Urothelium cell line (cell line): Measurements from ENCODE around the gene BRDT.
"Not testable (repeated sequence)": the region's sequence is repeated elsewhere in the genome, so short reads cannot be mapped to it uniquely, and the experiment has no call there.

Experiments used
- DNase-seq: peaks from one replicate; pipeline ENCODE4 v3.0.0; 2011; ENCODE audit warnings: low spot score, mixed read lengths
- FAIRE-seq: peaks from 2 replicates; lab custom pipeline; 2011; peaks lifted over from hg19 to GRCh38; lab: Jason Lieb, UNC

Gene BRDT

GRCh38 chr1:91981996-91982609 is 32.9 kb downstream of the BRDT start:
- FAIRE-seq: no peak
- DNase-seq: no peak

GRCh38 chr1:91993256-91993655 is 44.1 kb downstream of the BRDT start:
- DNase-seq: no peak
- no peak for FAIRE-seq

DNA sequence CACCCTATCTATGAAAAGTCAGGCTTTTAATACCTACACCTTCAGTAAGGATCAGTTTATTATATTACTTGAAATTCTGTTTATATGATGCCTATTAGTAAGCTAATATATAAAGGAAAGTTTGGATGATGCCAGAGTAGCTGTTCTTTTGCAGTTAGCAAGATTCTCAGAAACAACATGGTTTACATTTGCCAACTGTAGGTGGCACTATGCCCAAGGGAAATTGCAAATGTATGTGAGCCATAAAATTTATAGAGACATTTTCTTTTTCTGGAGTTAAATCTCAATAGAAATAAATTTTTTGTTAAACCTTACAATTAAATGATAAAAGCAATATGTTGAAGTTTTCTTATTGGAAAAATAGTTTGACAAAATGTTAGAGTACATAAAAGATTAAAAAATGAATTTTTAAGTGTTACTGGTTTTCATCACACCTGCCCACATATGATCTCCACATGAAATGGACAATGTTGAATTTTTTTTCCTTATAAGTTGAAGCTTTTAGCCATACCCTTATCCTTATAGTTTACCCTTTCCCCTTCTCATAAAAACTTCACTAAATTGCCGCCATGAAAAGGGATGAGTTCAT is 48.5 kb downstream of the BRDT start:
- DNase-seq (peak; percentile 28), FAIRE-seq (no peak)

DNA sequence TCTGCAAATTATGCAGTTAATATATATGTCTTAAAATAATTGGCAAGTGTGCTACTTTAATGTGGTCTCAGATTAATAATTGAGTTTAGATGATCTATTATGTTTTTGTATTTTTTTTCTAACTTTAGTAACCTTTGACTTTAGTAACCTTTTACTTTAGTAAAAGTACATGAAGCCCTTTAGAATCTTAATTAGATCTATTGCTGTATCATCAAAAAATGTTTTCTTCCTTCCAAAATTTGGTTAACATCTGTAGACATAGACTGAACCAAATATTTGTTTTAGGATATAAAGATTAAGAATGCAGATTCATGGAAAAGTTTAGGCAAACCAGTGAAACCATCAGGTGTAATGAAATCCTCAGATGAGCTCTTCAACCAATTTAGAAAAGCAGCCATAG is 54.9 kb downstream of the BRDT start:
- FAIRE-seq (no peak), DNase-seq (no peak)

DNA sequence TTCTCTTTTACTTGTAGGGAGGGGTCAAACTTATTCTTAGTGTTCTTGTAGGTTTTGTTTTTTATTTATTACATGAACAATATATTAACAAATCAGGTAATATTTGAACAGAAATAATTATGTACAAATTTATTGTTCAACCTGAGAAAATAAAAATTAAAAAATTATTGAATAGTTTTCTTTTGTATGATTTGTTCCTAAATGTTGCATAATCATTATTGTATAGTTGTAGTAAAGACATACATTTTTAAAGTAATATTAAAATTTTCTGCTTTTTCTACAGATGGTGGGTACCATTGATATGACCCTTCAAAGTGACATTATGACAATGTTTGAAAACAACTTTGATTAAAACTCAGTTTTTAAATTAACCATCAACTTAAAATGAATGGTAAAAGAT is 64.7 kb downstream of the BRDT start:
- FAIRE-seq (no peak), DNase-seq (no peak)

DNA sequence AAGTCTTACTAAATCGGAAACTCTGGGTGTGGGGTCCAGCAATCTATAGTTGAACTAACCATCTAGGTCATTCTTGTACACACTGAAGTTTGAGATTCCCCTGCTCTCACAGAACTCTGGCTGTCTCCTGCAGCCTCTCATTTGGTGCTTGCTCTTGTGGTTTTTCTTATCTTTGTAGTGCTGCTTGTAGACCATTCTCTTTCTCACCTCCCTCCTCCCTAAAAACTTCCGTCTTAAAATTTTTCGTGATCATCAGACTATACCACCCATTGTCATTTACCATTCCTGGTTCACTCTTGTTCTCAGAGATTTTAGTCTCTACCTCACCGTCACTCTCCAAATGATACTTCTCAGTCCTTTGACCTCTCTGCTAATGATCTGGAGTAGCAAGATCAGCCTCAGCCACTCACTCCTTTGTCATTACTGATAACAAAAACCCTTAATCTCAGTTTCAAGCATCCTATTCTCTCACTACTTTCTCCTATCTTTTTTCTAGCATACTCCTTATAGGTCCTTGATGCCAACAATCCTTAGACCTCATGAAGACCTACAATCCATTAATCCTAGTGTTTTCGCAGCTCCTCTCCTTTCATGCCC is 67.6 kb downstream of the BRDT start:
- DNase-seq (no peak), FAIRE-seq (no peak)

- FAIRE-seq (no peak), DNase-seq (no peak)
These were observed 68.5 kb downstream of the BRDT start for GRCh38 chr1:92017656-92018055.

DNA sequence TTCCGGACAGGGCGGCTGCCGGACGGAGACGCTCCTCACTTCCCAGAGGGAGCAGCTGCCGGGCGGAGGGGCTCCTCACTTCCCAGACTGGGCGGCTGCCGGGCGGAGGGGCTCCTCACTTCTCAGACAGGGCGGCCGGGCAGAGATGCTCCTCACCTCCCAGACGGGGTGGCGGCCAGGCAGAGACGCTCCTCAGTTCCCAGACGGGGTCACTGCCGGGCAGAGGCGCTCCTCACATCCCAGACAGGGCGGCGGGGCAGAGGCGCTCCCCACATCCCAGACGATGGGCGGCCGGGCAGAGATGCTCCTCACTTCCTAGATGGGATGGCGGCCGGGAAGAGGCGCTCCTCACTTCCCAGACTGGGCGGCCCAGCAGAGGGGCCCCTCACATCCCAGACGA is 76.8 kb downstream of the BRDT start:
- not testable (repeated sequence) for DNase-seq

DNA sequence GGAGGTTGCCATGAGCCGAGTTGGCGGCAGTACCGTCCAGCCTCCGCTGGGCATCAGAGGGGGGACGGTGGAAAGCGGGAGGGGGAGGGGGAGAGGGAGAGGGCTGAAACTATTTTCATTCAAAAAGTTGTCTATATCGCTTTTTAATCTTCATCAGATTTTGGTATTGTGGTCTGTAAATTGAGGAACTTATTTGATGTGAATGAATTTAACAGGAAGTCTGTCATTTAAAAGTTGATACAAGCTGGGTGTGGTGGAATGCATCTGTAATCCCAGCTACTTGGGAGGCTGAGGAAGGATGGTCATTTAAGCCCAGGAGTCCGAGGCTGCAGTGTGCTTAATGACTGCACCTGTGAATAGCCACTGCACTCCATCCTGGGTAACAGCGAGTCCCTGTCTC is 77.6 kb downstream of the BRDT start:
- DNase-seq (no peak), FAIRE-seq (no peak)

More for the DNA sequence above, 76.8 kb downstream of the BRDT start:
- FAIRE-seq: not testable (repeated sequence)

DNA sequence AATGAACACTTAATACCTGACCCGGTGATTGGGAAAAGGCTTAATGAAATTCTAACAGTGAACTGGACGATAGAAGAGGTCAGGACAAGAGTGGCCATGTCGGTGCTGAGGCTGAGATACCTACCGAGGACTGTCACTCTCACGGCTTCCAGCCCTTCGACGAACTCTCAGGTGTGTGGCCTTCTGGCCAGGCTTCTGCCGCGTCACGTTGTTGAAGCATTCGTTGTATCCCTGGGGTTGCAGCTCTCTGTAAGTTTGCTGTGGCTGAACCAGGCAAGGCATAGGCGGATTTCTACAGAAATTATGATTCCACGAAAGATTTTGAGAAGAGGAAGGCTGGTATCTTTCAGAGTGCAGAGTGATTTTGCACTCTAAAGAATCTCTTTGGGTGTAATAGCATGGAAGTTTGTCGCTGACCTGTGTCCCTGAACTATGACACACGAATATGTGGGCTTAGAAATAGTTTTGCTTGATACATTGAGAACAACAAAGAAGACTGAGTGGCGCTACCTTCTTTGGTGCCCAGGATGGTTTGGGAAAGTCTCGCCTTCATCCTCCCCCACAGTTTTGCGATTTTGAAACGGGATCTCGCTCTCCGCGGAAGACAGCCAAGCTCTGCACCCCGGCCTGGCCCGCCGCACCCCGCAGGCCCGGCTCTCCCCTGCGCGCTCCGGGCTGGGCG is 80.2 kb downstream of the BRDT start:
- no peak for FAIRE-seq
- no peak for DNase-seq

DNA sequence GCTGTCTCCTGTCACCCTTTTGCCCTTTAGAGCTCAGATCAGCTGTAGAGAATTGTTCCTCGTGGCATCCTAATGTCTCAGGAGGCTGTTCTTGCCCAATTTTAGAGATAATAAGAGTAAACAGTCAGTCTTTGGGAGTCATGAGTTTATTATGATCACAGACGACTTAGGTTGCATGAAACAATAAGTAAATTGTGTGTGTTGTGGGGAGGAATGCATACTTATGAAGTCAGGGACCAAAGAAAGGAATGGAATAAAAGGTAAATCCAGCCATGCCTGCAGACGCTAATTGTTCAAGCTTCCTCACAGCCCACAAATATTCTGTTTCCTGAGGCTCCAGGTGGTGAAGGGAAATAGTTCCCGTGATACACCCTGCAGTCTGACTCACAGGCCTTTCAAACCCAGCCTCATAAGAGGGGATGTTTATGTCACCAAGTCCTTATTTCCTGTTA is 81.5 kb downstream of the BRDT start:
- no peak for FAIRE-seq
- peak; percentile 62 for DNase-seq

GRCh38 chr1:92031281-92032110 is 82.3 kb downstream of the BRDT start:
- FAIRE-seq (no peak), DNase-seq (no peak)

GRCh38 chr1:92037400-92037799 is 88.2 kb downstream of the BRDT start:
- no peak for FAIRE-seq
- DNase-seq: peak; percentile 13

DNA sequence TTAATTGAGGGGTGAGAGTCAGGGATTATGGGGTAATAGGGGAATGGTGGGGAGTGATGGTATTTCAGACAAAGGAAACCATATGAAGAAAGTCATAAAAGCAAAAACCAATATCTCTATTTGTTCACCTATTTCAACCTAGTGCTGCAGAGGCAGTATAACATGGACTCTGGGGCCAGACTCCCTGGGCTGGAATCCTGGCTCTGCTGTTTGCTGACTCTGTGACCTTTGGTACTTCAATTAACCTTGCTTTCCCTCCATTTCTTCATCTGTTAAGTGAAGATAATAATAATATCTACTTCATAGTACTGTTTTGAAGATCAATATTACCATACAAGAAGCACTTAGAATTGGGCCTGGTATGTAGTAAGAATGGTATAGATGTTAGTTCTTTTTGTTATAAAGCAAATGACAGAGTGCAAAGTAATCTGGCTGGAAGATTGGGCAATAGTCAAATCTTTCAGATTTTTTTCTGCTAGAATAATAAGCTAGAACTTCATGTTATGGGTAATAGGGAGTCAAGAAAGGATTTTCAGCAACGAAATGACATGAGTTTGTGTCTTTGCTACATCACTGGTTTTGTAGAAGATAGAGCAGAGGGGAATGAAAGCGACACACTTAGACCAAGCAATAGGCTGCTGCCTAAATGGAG is 89.6 kb downstream of the BRDT start:
- DNase-seq (no peak), FAIRE-seq (no peak)

DNA sequence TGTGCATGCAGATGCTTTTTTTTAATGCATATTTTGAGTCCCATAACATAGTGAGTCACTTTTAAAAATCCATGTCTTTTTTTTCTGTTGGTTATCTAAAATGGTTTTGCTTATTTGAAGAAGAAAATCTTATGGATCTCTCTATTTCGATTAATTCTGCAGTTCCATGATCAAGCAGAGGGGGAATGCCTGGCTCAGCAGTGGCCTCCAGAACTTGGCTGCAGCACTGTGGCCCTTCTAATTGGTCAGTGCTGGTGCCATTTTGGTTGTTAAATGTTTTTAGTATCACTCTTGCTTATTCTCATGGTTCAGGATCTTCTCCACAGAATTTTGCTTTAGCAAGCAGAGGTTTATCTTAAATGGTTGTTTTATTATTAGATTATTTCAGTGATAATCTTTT is 91.8 kb downstream of the BRDT start:
- FAIRE-seq: no peak
- no peak for DNase-seq

- DNase-seq (no peak), FAIRE-seq (no peak)
These were observed 94.4 kb downstream of the BRDT start for GRCh38 chr1:92043621-92044020.

GRCh38 chr1:92045766-92046495 is 96.7 kb downstream of the BRDT start:
- no peak for DNase-seq
- FAIRE-seq: no peak

GRCh38 chr1:92051948-92052347 is 102.7 kb downstream of the BRDT start:
- DNase-seq (no peak), FAIRE-seq (no peak)
